Measurements from ENCODE around the gene KCNQ1. TPM values are rescaled to one million over a fixed set of nuclear protein-coding genes. Genes with fewer than 3 reads are reported as not detected.

The KCNQ1 gene
- polyA plus RNA-seq, 1 of the 3 experiments (the other 2 are of a cell fraction), result 0.05 TPM

- H4K20me1 ChIP-seq (ENCODE audit: insufficient read depth), result no peaks in the 10 kb centered on the region
- H3K4me3 ChIP-seq (ENCODE audit: low read depth in 2 of 2, low read length in 1 of 2), result no peak overlapping the region
- no peaks in the 10 kb centered on the region for H3K36me3 ChIP-seq (replicated peaks in 1 of 2; ENCODE audit: control insufficient read depth in 1 of 2, insufficient read depth in 2 of 2, low read length in 1 of 2)
- no peak overlapping the region for H3K4me2 ChIP-seq
- no peak overlapping the region for H3K9ac ChIP-seq
- H3K27ac ChIP-seq (ENCODE audit: low read depth in 2 of 2, low read length in 1 of 2), result no peak overlapping the region
- TF ChIP-seq MAX (IDR thresholded peaks at IDR 0.05; ENCODE audit: low read depth), result no peak
- TF ChIP-seq FOXM1 (IDR thresholded peaks at IDR 0.05; ENCODE audit: low read depth), result no peak
- TF ChIP-seq RAD21 (IDR thresholded peaks at IDR 0.05; ENCODE audit: low read length), result no peak
- TF ChIP-seq RFX5 (IDR thresholded peaks at IDR 0.05; ENCODE audit: low read length), result no peak
- no peak for TF ChIP-seq MEF2A (IDR thresholded peaks at IDR 0.05; ENCODE audit: borderline replicate concordance, low read depth)
- no peak for TF ChIP-seq YY1 (IDR thresholded peaks at IDR 0.05; ENCODE audit: low read depth)
- TF ChIP-seq RXRA (IDR thresholded peaks at IDR 0.05; ENCODE audit: borderline replicate concordance, low read depth), result no peak
- no peak for TF ChIP-seq CTCF (IDR thresholded peaks at IDR 0.05)
- TF ChIP-seq POLR2AphosphoS5 (IDR thresholded peaks at IDR 0.05; ENCODE audit: low read depth, low read length), result no peak
- no peak for TF ChIP-seq TEAD4 (IDR thresholded peaks at IDR 0.05; ENCODE audit: borderline replicate concordance, insufficient read depth)
- TF ChIP-seq RCOR1 (IDR thresholded peaks at IDR 0.05; ENCODE audit: low read length), result no peak
- TF ChIP-seq, protein P1, sequence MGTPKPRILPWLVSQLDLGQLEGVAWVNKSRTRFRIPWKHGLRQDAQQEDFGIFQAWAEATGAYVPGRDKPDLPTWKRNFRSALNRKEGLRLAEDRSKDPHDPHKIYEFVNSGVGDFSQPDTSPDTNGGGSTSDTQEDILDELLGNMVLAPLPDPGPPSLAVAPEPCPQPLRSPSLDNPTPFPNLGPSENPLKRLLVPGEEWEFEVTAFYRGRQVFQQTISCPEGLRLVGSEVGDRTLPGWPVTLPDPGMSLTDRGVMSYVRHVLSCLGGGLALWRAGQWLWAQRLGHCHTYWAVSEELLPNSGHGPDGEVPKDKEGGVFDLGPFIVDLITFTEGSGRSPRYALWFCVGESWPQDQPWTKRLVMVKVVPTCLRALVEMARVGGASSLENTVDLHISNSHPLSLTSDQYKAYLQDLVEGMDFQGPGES (IDR thresholded peaks at IDR 0.05; ENCODE audit: low read depth, low read length), result no peak
- TF ChIP-seq EZH2phosphoT487 (IDR thresholded peaks at IDR 0.05; ENCODE audit: borderline replicate concordance, low read depth), result no peak
- TF ChIP-seq GABPA (IDR thresholded peaks at IDR 0.05; ENCODE audit: low read depth), result no peak
- no peak for TF ChIP-seq FOXJ3 (CRISPR knock-in tag; IDR thresholded peaks at IDR 0.05)
- TF ChIP-seq CHD2 (IDR thresholded peaks at IDR 0.05; ENCODE audit: low read length, partially characterized antibody), result no peak
- no peak for TF ChIP-seq JUND (IDR thresholded peaks at IDR 0.05)
- no peak for TF ChIP-seq GATA2 (CRISPR knock-in tag; IDR thresholded peaks at IDR 0.05)
- no peak for TF ChIP-seq SMC3 (IDR thresholded peaks at IDR 0.05; ENCODE audit: low read depth, low read length)
- DNase-seq, result no peak
- H3K9me2 ChIP-seq, result no peaks in the 10 kb centered on the region
- H2AFZ ChIP-seq (ENCODE audit: low read depth), result no peak overlapping the region
- H3K79me2 ChIP-seq (ENCODE audit: insufficient read depth), result no peaks in the 10 kb centered on the region
- H3K4me1 ChIP-seq (ENCODE audit: control insufficient read depth in 1 of 2, insufficient read depth in 2 of 2, low read depth in 1 of 2, low read length in 1 of 2), result no peaks in the 10 kb centered on the region
- no peaks in the 10 kb centered on the region for H3F3A ChIP-seq (replicated peaks; ENCODE audit: insufficient read depth)
- no peaks in the 10 kb centered on the region for H3K9me3 ChIP-seq
- 56% methylated on average over 22 of the region's 36 CpGs for WGBS (ENCODE audit: low lambda C conversion rate)
- CTCF ChIA-PET, result interaction anchor here (0.7 to 3.0 kb wide), 4 partner anchors 8 to 122 kb away, joined by 3 to 10 read pairs (median 4); no protein-coding TSS in a partner anchor
- H3K27me3 ChIP-seq (ENCODE audit: insufficient read depth), result no peaks in the 10 kb centered on the region
- POLR2A ChIA-PET, result no interaction called here
Observed at GRCh38 chr11:2549876-2550605, 105.2 kb downstream of the KCNQ1 start.

Measured in SK-N-SH (cell line).